ENCODE results near the gene HDAC9.

DNA sequence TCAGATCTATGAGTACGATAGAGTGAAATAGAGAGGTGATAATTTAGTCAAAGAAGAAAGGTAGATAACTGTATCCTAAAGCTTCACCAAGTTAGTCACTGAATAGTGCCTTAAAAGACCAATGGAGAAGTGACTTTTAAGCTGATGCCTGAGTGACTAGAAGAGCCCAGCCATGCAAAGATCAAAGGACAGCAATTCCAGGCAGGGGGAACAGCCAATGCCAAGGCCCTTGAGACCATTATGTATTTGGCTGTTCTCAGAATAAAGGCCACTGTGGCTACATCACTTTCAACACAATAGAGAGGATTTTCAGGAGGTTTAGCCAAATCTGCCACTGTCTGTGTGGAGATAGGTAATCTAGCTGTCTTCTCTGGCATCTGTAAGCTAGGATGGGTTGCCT lies 17.8 kb downstream of the HDAC9 start:
- no peak for TF ChIP-seq EZH2phosphoT487 (conservative IDR thresholded peaks at IDR 0.05; ENCODE audit: low read length)
- TF ChIP-seq, protein P1, sequence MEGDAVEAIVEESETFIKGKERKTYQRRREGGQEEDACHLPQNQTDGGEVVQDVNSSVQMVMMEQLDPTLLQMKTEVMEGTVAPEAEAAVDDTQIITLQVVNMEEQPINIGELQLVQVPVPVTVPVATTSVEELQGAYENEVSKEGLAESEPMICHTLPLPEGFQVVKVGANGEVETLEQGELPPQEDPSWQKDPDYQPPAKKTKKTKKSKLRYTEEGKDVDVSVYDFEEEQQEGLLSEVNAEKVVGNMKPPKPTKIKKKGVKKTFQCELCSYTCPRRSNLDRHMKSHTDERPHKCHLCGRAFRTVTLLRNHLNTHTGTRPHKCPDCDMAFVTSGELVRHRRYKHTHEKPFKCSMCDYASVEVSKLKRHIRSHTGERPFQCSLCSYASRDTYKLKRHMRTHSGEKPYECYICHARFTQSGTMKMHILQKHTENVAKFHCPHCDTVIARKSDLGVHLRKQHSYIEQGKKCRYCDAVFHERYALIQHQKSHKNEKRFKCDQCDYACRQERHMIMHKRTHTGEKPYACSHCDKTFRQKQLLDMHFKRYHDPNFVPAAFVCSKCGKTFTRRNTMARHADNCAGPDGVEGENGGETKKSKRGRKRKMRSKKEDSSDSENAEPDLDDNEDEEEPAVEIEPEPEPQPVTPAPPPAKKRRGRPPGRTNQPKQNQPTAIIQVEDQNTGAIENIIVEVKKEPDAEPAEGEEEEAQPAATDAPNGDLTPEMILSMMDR (IDR thresholded peaks at IDR 0.05; ENCODE audit: insufficient read depth, low read length, poor library complexity, severe bottlenecking) = no peak
